GM12891 (cell line): ENCODE data around the gene AMFR.

Experiments used
- DNase-seq: peaks from one replicate; pipeline ENCODE4 v3.0.0; 2011; ENCODE audit warnings: low spot score; ENCODE audit not compliant: insufficient read length
- FAIRE-seq: peaks from 2 replicates; lab custom pipeline; 2011; peaks lifted over from hg19 to GRCh38; lab: Jason Lieb, UNC
- PAX5 ChIP-seq: IDR thresholded peaks from 2 replicates; pipeline ENCODE4 v1.6.1; 2011; ENCODE audit warnings: low read length, moderate library complexity, mild to moderate bottlenecking; ENCODE audit not compliant: insufficient read depth, severe bottlenecking
- POLR2A ChIP-seq: IDR thresholded peaks from 2 replicates; pipeline ENCODE4 v1.6.1; 2011; ENCODE audit warnings: low read depth, low read length, control low read depth
- POLR2AphosphoS5 ChIP-seq: IDR thresholded peaks from 2 replicates; pipeline ENCODE4 v1.6.1; 2011; ENCODE audit warnings: low read depth, low read length, control low read depth
- POU2F2 ChIP-seq: IDR thresholded peaks from 2 replicates; pipeline ENCODE4 v1.6.1; 2011; ENCODE audit warnings: low read depth, mild to moderate bottlenecking, control low read depth, low read length, moderate library complexity
- SPI1 ChIP-seq: IDR thresholded peaks from 2 replicates; pipeline ENCODE4 v1.6.1; 2011; ENCODE audit warnings: low read depth, low read length, control low read depth
- TAF1 ChIP-seq: IDR thresholded peaks from 2 replicates; pipeline ENCODE4 v1.6.1; 2011; ENCODE audit warnings: low read depth, low read length, control low read depth

AMFR gene

GRCh38 chr16:56363781-56364565 is 61.4 kb downstream of the AMFR start:
- TF ChIP-seq TAF1 = no peak
- TF ChIP-seq POU2F2 = no peak
- no peak for TF ChIP-seq POLR2AphosphoS5
- no peak for TF ChIP-seq PAX5
- TF ChIP-seq SPI1 = no peak
- TF ChIP-seq POLR2A = no peak
- DNase-seq (no peak), FAIRE-seq (no peak)

- no peak for TF ChIP-seq POLR2A
- TF ChIP-seq SPI1 = no peak
- no peak for TF ChIP-seq PAX5
- no peak for TF ChIP-seq POLR2AphosphoS5
- TF ChIP-seq TAF1 = no peak
- no peak for TF ChIP-seq POU2F2
- FAIRE-seq (no peak), DNase-seq (no peak)
These were observed 62.1 kb downstream of the AMFR start for GRCh38 chr16:56363181-56363716.

GRCh38 chr16:56362706-56363105 is 62.6 kb downstream of the AMFR start:
- DNase-seq = no peak
- TF ChIP-seq SPI1 (no peak), POU2F2 (no peak), PAX5 (no peak), POLR2AphosphoS5 (no peak), TAF1 (no peak), POLR2A (no peak)
- no peak for FAIRE-seq

- no peak for FAIRE-seq
- no peak for TF ChIP-seq POLR2AphosphoS5
- no peak for TF ChIP-seq POU2F2
- no peak for TF ChIP-seq TAF1
- TF ChIP-seq POLR2A = no peak
- TF ChIP-seq PAX5 = no peak
- no peak for TF ChIP-seq SPI1
- no peak for DNase-seq
These were observed 63.2 kb downstream of the AMFR start for GRCh38 chr16:56362057-56362655.

- DNase-seq (no peak), FAIRE-seq (no peak)
- TF ChIP-seq POLR2AphosphoS5 = no peak
- TF ChIP-seq POU2F2 = no peak
- no peak for TF ChIP-seq POLR2A
- no peak for TF ChIP-seq TAF1
- no peak for TF ChIP-seq SPI1
- TF ChIP-seq PAX5 = no peak
These were observed 65.0 kb downstream of the AMFR start for GRCh38 chr16:56360117-56361008.

GRCh38 chr16:56357765-56358322 is 67.5 kb downstream of the AMFR start:
- TF ChIP-seq POLR2AphosphoS5 (no peak), POU2F2 (no peak), PAX5 (no peak), SPI1 (no peak), POLR2A (no peak), TAF1 (no peak)
- DNase-seq (no peak), FAIRE-seq (no peak)

- FAIRE-seq (no peak), DNase-seq (peak; percentile 12)
- TF ChIP-seq SPI1 (no peak), POLR2AphosphoS5 (no peak)
These were observed 68.0 kb downstream of the AMFR start for GRCh38 chr16:56357241-56357764.

- DNase-seq = peak; percentile 95
These were observed 68.8 kb downstream of the AMFR start for GRCh38 chr16:56356276-56357240.

More at GRCh38 chr16:56356276-56357240, 68.8 kb downstream of the AMFR start:
- TF ChIP-seq SPI1 (no peak), PAX5 (peak; percentile 96), POU2F2 (0 out of 2 replicates have a peak, but pooled peaks have one; percentile 28), POLR2AphosphoS5 (no peak)
- peak; percentile 84 for FAIRE-seq
